Measurements from ENCODE around the gene DPF3. TPM values are rescaled to one million over a fixed set of nuclear protein-coding genes. Genes with fewer than 3 reads are reported as not detected.
A peak's percentile ranks its signal among the peaks of the same experiment; 100 is the strongest.

DPF3 gene
- total RNA-seq, 4 donors from 2014 or later, result 16.7 to 27.8 (median 20.3) TPM

DNA sequence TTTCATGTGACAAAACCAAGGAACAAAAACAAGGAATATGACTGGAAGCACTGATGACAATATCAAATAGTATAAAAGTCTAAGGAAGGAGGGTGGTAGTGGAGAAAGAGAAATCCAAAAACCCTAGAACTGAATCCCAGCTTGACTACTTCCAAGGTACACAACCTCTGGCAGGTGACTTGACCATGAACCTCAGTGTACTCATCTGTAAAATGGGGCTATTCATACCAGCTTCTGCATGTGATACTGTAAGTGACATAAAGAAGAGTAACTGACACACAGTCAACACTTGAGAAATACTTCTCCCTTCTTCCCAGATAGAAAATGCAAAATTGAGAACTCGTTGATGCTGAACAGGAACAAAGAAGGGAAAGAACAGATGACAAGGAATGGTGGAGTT is 10.3 kb upstream of the DPF3 start:
- peaks cover 41 to 73% of the 10 kb centered on the region in 2 donors for H3K4me1 ChIP-seq
- no peak overlapping the region for H3K4me3 ChIP-seq
- no peaks in the 10 kb centered on the region for H3K36me3 ChIP-seq
- ATAC-seq (no peak), DNase-seq (no peak)
- intact Hi-C loops (cut with DNase I; ENCODE audit: low total_unique reads), result loop anchor here (2.0 to 5.0 kb wide), 2 partner anchors 187 to 287 kb away; no protein-coding TSS in a partner anchor
- in situ Hi-C loops (cut with MboI; ENCODE audit: low sequenced_read_pairs in 4 of 4), result loop anchor here in 2 of 4 donors (10.0 kb wide), 2 partner anchors 159 to 389 kb away; no protein-coding TSS in a partner anchor
- TF ChIP-seq CTCF (IDR thresholded peaks at IDR 0.05 in 4 of 5, conservative IDR thresholded peaks at IDR 0.05 in 1 of 5) (no peak), POLR2A (IDR thresholded peaks at IDR 0.05) (no peak)
- H3K27ac ChIP-seq, result peak overlapping the region; percentile 6 to 87 (median 31)
- no peaks in the 10 kb centered on the region for H3K9me3 ChIP-seq
- no peaks in the 10 kb centered on the region for H3K27me3 ChIP-seq

DNA sequence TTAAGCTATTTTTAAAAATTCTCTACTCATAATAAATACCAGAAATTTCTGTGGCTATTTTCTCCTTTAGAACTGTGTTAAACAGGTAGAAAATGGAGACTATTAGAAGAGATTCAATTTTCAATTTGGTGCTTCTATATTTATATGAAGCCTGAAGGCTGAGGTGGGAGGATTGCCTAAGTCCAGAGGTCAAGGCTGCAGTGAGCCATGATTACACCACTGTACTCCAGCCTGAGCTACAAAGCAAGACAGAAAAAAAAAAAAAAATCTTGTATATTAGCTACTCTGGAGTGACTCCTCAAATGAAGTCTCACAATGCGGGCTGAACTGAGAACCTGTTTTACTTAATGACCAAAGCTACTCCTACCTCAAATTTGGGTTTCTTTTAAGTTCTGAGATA is 9.8 kb upstream of the DPF3 start:
- ATAC-seq (no peak), DNase-seq (no peak)
- in situ Hi-C loops (cut with MboI; ENCODE audit: low sequenced_read_pairs in 4 of 4) (loop anchor here in 2 of 4 donors (10.0 kb wide), 2 partner anchors 159 to 389 kb away; no protein-coding TSS in a partner anchor), intact Hi-C loops (cut with DNase I; ENCODE audit: low total_unique reads) (loop anchor here (2.0 to 5.0 kb wide), 2 partner anchors 187 to 286 kb away; no protein-coding TSS in a partner anchor)
- Histone ChIP-seq H3K27ac (peak overlapping the region in 2 of 4 donors; percentile 85 to 87), H3K4me3 (no peak overlapping the region), H3K27me3 (no peaks in the 10 kb centered on the region), H3K4me1 (peaks cover 41 to 72% of the 10 kb centered on the region in 2 donors), H3K9me3 (no peaks in the 10 kb centered on the region), H3K36me3 (no peaks in the 10 kb centered on the region)
- TF ChIP-seq POLR2A (IDR thresholded peaks at IDR 0.05), result no peak
- no peak for TF ChIP-seq CTCF (IDR thresholded peaks at IDR 0.05 in 4 of 5, conservative IDR thresholded peaks at IDR 0.05 in 1 of 5)

GRCh38 chr14:72902801-72903530 is 9.1 kb upstream of the DPF3 start:
- no peak for ATAC-seq
- intact Hi-C loops (cut with DNase I; ENCODE audit: low total_unique reads), result loop anchor here (5.0 kb wide), 1 partner anchor 286 kb away; no protein-coding TSS in a partner anchor
- Histone ChIP-seq H3K4me3 (no peak overlapping the region), H3K4me1 (peaks cover 39 to 69% of the 10 kb centered on the region in 2 donors), H3K27ac (peak overlapping the region; percentile 84 to 88 (median 86)), H3K36me3 (no peaks in the 10 kb centered on the region), H3K27me3 (no peaks in the 10 kb centered on the region), H3K9me3 (no peaks in the 10 kb centered on the region)
- TF ChIP-seq POLR2A (IDR thresholded peaks at IDR 0.05) (no peak), CTCF (IDR thresholded peaks at IDR 0.05 in 4 of 5, conservative IDR thresholded peaks at IDR 0.05 in 1 of 5) (no peak)
- in situ Hi-C loops (cut with MboI; ENCODE audit: low sequenced_read_pairs in 4 of 4), result loop anchor here in 2 of 4 donors (10.0 kb wide), 2 partner anchors 158 to 388 kb away; no protein-coding TSS in a partner anchor
- no peak for DNase-seq

- peak overlapping the region; percentile 84 to 88 (median 86) for H3K27ac ChIP-seq
- no peaks in the 10 kb centered on the region for H3K27me3 ChIP-seq
- no peaks in the 10 kb centered on the region for H3K9me3 ChIP-seq
- peak overlapping the region in 1 of 4 donors; percentile 8 for H3K4me3 ChIP-seq
- H3K36me3 ChIP-seq, result no peaks in the 10 kb centered on the region
- in situ Hi-C loops (cut with MboI; ENCODE audit: low sequenced_read_pairs in 4 of 4), result loop anchor here in 2 of 4 donors (10.0 kb wide), 2 partner anchors 157 to 387 kb away; no protein-coding TSS in a partner anchor
- peak; percentile 64 to 85 for DNase-seq
- peaks cover 34 to 62% of the 10 kb centered on the region in 2 donors for H3K4me1 ChIP-seq
- intact Hi-C loops (cut with DNase I; ENCODE audit: low total_unique reads), result loop anchor here (1.0 to 5.0 kb wide), 2 partner anchors 89 to 284 kb away; no protein-coding TSS in a partner anchor
- peak; percentile 91 to 92 for ATAC-seq
- TF ChIP-seq CTCF (IDR thresholded peaks at IDR 0.05 in 4 of 5, conservative IDR thresholded peaks at IDR 0.05 in 1 of 5), result no peak
- TF ChIP-seq POLR2A (IDR thresholded peaks at IDR 0.05), result no peak
These were observed 7.5 kb upstream of the DPF3 start for GRCh38 chr14:72901361-72901760.

Data from gastrocnemius medialis (tissue), 4 donors.